Neutrophil (primary cell): ENCODE data around the gene MAL.

Source experiments
- H3K27ac ChIP-seq: fragments of 200-600 bp; sonication (generic); 2 replicates; pipeline ENCODE4 v1.5.1; 2016; ENCODE audit warnings: mild to moderate bottlenecking, moderate library complexity
- H3K27me3 ChIP-seq: fragments of 200-600 bp; sonication (generic); 2 replicates; pipeline ENCODE4 v1.6.0; 2016; ENCODE audit warnings: mild to moderate bottlenecking
- H3K36me3 ChIP-seq: fragments of 200-600 bp; sonication (generic); 2 replicates; pipeline ENCODE4 v1.5.1; 2017
- H3K4me1 ChIP-seq, 2 experiments: fragments of 200-600 bp in 1 of 2; sonication (generic) in 1 of 2; 1 replicate in 1 of 2; 2 replicates in 1 of 2; pipeline versions ENCODE4 v1.5.1 to v1.6.1; 2013 to 2016; ENCODE audit warnings: low read depth in 1 of 2, low read length in 1 of 2, mild to moderate bottlenecking in 1 of 2, moderate library complexity in 1 of 2; ENCODE audit not compliant: control insufficient read depth in 1 of 2, insufficient read depth in 1 of 2
- H3K4me3 ChIP-seq, 2 experiments: fragments of 200-600 bp in 1 of 2; sonication (generic) in 1 of 2; 1 replicate in 1 of 2; 2 replicates in 1 of 2; pipeline ENCODE4 v1.5.1; 2013 to 2016; ENCODE audit warnings: low read depth in 1 of 2, low read length in 1 of 2, mild to moderate bottlenecking in 1 of 2, moderate library complexity in 1 of 2
- H3K9me3 ChIP-seq: fragments of 200-600 bp; sonication (generic); 2 replicates; pipeline ENCODE4 v1.5.1; 2016
- TF ChIP-seq, protein P1 (sequence below): fragments of 200-600 bp; sonication (generic); IDR thresholded peaks from 2 replicates; pipeline ENCODE4 v1.5.1; 2016; ENCODE audit warnings: antibody characterized with exemption

MAL gene

DNA sequence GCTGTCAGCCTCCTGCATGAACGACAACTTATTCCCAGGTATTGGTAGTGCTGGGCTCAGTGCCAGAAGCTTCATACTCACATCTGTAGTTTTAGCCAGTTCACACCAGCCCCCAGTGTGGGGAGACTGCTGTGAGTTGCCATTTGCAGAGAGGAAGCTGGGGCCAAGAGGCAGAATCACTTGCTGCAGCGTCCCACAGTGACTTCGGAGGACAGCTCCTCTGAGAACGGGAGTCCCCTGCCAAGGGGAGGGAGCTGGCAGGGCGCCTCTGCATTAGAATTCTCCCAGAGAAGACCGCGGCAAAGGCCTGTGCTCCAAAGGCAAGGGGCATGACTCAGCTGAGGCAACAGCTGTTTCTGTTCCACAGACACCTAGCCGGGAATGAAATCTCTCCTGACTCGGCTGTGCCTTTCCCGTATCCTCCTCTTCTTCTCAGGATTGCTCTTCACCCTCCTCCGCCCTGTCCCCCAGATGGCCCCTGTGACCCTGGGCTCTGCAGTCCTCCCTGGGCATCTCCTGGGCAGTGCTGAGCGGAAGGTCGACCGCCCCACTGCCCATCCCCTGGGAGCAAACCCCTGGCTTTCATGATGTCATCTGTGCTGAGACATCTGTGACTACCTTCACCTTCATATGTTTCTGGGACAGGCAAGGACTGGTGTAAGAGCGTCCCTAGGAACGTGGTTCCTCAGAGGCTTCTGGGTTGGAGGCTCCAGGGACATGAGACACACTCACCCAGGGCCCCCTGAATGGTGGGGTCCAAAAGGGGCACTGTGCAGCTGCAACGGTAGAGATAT lies 18.0 kb downstream of the MAL start:
- Histone ChIP-seq H3K4me1 (no peaks in the 10 kb centered on the region), H3K4me3 (no peak overlapping the region)

DNA sequence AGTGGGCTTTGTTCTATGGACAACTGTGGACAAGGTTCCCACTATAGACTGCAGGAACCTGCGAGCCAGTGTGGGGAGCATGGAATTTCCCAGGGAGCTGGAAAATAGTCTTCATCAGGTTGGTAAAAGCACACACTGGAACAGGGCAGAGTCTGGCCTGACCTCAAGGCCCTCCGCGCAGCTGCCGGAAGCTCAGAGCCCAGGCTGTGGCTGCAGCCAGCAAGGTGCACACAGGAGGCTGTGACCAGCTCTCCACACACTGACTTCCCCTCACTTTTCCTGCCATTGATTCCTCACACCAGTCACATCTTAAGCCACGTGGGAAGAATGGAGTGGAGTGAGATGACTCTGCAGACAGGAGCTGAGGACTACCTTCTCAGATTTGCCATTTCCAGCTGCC lies 19.1 kb downstream of the MAL start:
- Histone ChIP-seq H3K4me3 (no peak overlapping the region), H3K36me3 (no peaks in the 10 kb centered on the region), H3K27ac (no peak overlapping the region), H3K27me3 (peaks cover 30% of the 10 kb centered on the region), H3K9me3 (no peaks in the 10 kb centered on the region), H3K4me1 (no peaks in the 10 kb centered on the region)
- TF ChIP-seq, protein P1, sequence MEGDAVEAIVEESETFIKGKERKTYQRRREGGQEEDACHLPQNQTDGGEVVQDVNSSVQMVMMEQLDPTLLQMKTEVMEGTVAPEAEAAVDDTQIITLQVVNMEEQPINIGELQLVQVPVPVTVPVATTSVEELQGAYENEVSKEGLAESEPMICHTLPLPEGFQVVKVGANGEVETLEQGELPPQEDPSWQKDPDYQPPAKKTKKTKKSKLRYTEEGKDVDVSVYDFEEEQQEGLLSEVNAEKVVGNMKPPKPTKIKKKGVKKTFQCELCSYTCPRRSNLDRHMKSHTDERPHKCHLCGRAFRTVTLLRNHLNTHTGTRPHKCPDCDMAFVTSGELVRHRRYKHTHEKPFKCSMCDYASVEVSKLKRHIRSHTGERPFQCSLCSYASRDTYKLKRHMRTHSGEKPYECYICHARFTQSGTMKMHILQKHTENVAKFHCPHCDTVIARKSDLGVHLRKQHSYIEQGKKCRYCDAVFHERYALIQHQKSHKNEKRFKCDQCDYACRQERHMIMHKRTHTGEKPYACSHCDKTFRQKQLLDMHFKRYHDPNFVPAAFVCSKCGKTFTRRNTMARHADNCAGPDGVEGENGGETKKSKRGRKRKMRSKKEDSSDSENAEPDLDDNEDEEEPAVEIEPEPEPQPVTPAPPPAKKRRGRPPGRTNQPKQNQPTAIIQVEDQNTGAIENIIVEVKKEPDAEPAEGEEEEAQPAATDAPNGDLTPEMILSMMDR: no peak

More for the DNA sequence above, 18.0 kb downstream of the MAL start:
- no peak overlapping the region for H3K27ac ChIP-seq
- TF ChIP-seq, protein P1: no peak
- no peaks in the 10 kb centered on the region for H3K36me3 ChIP-seq
- no peaks in the 10 kb centered on the region for H3K9me3 ChIP-seq
- peaks cover 27% of the 10 kb centered on the region for H3K27me3 ChIP-seq

DNA sequence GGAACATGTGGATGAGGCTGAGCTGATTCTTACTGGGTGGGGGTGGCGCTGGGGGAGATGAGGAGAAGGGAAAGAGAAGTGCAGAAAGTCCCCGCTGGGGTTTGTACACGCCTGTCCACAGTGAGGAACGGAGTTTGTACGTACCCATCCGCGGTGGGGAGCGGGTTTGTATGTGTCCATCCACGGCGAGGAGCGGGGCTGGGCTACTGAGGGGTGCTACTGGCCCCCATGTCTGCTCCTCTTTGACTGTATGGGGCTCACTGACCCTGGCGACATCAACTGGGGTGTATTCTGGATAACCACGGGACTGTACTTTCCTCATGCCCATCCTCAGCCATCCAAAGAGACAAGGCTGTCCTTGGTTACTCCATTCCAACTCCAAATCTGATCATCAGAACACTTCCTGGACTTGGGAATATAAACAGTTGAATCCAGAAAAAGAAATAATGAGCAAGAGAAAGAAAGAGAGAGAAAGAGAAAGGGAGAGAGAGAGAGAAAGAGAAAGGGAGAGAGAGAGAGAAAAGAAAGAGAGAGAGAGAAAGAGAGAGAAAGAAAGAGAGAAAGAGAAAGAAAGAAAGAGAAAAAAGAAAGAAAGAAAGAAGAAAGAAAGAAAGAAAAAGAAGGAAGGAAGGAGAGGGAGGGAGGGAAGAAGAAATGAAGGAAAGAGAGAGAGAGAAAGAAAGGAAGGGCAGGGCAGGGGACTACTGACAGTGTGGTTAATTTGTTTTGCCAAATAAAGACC lies 21.0 kb downstream of the MAL start:
- H3K4me1 ChIP-seq: no peaks in the 10 kb centered on the region
- TF ChIP-seq, protein P1: no peak
- no peaks in the 10 kb centered on the region for H3K9me3 ChIP-seq
- no peaks in the 10 kb centered on the region for H3K36me3 ChIP-seq
- H3K27ac ChIP-seq: no peak overlapping the region
- no peak overlapping the region for H3K4me3 ChIP-seq
- peaks cover 30% of the 10 kb centered on the region for H3K27me3 ChIP-seq

DNA sequence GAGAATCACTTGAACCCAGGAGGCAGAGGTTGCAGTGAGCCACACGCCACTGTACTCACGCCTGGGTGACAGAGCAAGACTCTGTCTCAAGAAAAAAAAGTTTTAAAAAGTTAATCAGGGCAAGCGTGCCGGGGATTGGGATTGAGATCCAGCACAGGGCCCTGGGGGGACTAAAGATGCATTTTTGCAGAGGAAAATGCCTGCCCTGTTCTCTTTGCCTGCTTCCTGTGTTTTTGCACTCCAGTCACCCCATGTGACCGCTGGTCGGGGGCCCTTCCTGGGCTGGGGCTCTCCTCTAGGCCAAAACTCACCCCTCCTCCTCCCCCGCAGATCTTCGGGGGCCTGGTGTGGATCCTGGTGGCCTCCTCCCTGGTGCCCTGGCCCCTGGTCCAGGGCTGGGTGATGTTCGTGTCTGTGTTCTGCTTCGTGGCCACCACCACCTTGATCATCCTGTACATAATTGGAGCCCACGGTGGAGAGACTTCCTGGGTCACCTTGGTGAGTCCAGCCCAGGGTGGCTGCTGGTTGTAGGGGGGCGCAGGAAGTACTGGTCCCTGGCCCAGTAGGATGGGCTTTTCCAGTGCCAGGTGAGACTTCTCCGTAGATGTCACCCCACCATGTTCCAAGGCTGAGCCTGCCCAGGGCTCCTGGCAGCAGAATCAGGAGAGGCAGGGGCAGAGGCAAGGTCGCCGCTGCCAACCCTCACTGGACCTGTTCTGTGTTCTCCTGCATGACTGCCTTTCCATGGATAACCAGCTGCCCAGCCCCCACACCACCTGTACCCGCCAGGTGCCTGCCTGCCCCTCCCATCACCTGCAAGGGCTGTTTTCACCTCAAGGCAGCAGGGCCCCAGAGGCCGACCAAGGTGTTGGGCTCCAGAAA lies 22.4 kb downstream of the MAL start:
- Histone ChIP-seq H3K27ac (no peak overlapping the region), H3K4me1 (no peaks in the 10 kb centered on the region)

More for the DNA sequence above, 22.4 kb downstream of the MAL start:
- Histone ChIP-seq H3K9me3 (no peaks in the 10 kb centered on the region), H3K4me3 (no peak overlapping the region), H3K36me3 (no peaks in the 10 kb centered on the region), H3K27me3 (peaks cover 26% of the 10 kb centered on the region)
- TF ChIP-seq, protein P1: no peak
